GM19023 (cell line): Measurements from ENCODE around the gene MYLK3.
"Not testable (repeated sequence)": the region's sequence is repeated elsewhere in the genome, so short reads cannot be mapped to it uniquely, and the experiment has no call there.

Experiments used
- ATAC-seq: cut with Tn5 transposase; IDR thresholded peaks from one replicate; pipeline ENCODE4 v1.9.1; 2021; ENCODE audit warnings: mild to moderate bottlenecking, moderate library complexity; ENCODE audit not compliant: unreplicated experiment

MYLK3 gene

GRCh38 chr16:46747777-46748651 lies at the start of gene MYLK3:
TSS of gene MYLK3 (minus strand) at chr16:46748344. CDS start at chr16:46748193, 151 bp downstream.
- ATAC-seq: no peak

GRCh38 chr16:46797501-46797900 lies 49.4 kb upstream of the MYLK3 start:
- no peak for ATAC-seq

DNA sequence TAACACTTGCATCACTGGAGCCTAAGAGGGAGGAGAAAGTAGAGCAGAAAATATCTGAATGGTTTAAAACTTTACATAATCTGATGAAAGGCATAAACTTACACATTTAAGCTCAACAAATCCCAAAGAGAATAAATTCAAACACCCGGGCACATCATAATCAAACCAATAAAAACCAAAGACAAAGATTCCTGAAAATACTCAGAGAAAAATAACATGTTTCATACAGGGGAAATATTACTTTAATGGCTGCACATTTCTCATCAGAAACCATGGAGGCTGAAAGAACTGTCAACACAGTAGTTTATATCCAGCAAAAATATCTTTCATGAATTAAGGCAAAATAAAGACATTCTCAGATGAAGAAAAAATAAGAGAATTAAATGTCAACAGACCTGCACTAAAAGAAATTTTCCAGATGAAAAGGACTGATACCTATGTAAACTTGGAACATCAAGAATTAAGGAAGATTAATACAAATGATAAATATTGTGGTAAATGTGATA lies 48.7 kb upstream of the MYLK3 start:
- no peak for ATAC-seq

GRCh38 chr16:46793841-46794240 lies 45.7 kb upstream of the MYLK3 start:
- no peak for ATAC-seq

- ATAC-seq: no peak
These were observed 42.6 kb upstream of the MYLK3 start for GRCh38 chr16:46790599-46791270.

- peak; percentile 90 for ATAC-seq
These were observed 41.6 kb upstream of the MYLK3 start for GRCh38 chr16:46789499-46790414.

DNA sequence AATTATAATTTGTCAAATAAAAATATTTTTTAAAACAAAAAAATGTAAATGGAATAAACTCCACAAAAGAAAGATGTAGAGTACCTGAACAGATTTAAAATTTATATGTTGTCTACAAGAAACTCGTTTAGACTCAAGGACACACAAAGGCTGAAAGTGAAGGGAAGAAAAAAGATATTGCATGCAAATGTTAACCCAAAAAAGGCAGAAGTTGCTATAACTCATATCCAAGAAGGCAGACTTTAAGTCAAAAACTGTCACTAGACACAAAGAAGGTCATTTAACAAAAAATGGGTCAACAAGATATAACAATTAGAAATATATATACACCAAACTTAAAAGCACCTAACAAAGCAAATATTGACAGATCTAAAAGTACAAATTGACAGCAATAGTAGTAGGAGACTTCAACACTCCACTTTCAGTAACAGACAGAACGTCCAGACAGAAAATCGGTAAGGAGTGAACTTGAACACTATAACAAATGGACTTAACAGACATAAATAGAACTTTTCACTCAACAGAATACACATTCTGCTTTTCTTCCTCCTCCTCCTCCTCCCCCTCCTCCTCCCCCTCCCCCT lies 40.8 kb upstream of the MYLK3 start:
- no peak for ATAC-seq

DNA sequence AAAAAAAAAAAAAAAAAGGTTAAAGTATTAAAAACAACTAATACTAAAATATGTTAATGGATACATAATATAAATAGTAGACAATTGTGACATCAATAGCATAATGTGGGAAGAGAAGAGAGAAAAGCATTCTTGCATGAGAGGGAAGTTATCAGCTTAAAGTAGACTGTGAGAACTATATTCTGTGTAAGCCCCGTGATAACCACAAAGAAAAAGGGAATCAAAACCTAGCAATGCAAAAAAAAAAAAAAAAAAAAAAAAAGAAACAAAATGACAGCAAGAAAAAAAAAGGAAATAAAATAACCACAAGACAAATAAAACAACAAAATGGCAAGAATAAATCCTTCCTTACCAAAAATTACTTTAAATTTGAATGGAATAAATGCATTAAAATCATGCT lies 39.8 kb upstream of the MYLK3 start:
- ATAC-seq: no peak

- ATAC-seq: no peak
These were observed 37.1 kb upstream of the MYLK3 start for GRCh38 chr16:46785076-46785845.

GRCh38 chr16:46784569-46784968 lies 36.4 kb upstream of the MYLK3 start:
- ATAC-seq: not testable (repeated sequence)

DNA sequence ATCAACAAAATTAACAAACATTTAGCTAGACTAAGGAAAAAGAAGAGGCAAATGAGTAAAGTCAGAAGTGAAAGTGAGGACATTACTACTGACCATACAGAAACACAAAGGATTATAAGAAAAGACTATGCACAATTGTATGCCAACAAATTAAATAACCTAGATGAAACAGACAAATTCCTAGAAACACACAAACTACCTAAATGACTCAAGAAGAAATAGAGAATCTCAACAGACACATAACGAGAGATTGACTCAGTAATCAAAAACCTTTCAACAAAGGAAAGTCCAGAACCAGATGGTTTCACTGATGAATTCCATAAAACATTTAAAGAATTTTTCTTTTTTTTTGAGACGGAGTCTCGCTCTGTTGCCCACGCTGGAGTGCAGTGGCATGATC lies 35.7 kb upstream of the MYLK3 start:
- no peak for ATAC-seq

DNA sequence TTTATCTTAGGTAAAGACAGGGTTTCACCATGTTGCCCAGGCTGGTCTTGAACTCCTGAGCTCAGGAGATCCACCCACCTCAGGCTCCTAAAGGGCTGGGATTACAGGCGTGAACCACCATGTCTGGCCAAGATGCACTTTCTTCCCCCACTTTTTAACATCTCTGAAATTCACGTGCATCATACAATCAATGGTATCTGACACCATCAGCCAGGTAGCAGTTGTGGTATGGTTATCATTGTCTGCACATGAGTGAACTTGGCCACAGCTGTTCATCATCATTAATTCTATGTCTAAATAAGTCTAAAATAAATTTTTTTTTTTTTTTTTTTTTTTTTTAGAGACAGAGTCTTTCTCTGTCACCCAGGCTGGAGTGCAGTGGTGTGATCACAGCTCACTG lies 34.2 kb upstream of the MYLK3 start:
- ATAC-seq: no peak

DNA sequence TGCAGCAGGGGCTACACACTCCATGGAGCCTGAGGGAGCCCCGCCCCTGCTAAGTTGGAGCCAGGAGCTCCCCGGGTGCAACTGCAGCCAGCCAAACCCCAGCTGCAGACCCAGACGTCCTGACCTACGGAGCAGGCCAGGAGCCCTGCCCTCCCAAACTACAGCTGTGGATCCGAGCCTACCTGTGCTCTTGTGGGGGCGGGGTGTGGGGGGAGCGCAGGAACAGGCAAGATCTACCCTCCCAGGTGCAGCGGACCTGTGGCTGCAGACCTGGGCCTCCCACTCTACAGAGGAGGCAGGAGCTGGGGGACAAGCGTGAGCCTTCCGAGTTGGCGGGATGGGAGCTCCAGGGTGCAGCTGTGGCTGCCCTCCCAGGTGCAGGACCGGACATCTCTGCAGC lies 29.7 kb upstream of the MYLK3 start:
- ATAC-seq: no peak

DNA sequence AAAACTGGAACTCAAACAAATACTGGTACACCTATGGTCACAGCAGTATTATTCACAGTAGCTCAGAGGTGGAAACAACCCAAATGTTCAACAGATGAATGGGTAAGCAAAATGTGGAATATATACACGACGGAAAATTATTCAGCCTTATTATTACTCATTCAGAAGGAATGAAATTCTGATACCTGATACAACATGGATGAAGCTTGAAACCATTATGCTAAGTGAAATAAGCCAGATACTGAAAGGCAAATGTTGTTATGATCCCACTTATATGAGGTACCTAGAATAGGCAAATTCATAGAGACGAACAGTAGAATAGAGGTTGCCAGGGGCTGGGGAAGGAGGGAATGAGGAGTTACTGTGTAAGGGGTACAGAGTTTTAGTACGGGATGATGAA lies 27.1 kb upstream of the MYLK3 start:
- peak; percentile 5 for ATAC-seq

DNA sequence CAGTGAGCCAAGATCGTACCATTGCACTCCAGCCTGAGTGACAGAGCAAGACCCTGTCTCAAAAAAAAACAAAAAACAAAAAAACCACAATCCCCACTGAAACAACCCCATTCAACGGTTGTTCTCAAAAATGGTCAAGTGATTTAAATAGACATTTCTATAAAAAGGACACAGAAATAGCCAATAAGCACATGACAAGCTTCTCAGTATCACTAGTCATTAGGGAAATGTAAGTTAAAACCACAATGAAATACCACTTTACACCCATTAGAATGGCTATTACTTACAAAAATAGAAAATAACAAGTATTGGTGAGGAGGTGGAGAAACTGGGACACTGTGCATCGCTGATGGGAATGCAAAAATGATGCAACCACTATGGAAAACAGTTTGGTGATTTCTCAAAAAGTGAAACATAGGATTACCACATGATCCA lies 26.6 kb upstream of the MYLK3 start:
- ATAC-seq: peak; percentile 53

DNA sequence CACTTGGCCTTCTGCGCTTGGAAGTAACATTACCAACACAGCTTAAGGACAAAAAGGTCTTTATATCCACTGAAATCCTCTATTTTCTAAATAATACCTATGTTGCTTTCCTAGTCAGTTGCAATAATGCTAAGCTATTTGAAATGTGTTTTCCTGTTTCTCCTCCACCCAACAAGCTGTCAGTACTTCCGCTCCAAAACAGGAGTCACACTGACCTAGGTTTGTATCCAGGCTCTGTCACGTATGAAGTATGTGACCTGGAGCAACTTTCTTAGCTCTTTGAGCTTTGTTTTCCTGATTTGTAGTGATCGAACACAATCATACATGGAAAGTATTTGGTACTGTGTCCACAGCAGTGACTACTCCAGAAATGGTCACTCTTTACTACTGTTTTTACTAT lies 24.3 kb upstream of the MYLK3 start:
- no peak for ATAC-seq

DNA sequence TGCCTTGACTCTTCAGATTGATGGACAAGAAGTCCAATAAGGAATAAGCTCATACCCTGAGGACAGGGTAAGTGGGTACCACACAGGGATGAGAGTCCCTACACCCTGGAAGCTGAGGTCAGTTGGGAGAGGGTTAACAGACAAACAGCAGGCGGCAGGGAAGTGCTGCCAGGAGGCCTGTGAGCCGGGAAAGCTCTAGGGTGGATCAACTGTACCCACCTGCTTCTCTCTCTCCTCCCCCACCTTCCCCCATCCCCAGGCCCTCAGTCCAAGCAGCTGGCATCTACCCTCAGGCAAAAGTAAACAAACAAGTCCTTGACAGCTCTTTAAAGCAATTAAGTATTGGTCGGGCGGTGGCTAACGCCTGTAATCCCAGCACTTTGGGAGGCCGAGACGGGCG lies 20.7 kb upstream of the MYLK3 start:
- no peak for ATAC-seq

GRCh38 chr16:46765050-46765449 lies 16.9 kb upstream of the MYLK3 start:
- no peak for ATAC-seq

DNA sequence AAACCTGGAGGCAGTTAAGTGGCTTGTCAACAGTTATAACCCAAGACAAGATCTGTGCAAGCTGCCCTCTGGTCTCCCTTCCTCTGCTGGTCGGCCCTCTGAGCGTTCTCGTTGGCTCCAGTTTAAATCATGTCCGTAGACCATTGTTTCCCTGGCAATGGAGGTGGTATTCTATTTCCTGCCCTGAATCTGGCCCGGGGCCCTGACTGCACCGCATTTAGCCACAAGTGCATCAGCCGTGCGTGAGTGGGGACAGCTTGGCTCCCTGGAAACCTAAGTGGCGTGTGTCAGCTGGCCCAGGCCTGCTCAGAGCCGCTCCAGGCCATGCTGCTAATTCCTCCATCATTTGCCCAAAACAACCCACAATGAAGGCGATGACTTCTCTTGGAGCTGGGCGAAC lies 15.0 kb upstream of the MYLK3 start:
- ATAC-seq: no peak

GRCh38 chr16:46762583-46762982 lies 14.4 kb upstream of the MYLK3 start:
- no peak for ATAC-seq
